Muscle of leg (tissue), 11 donors: ENCODE measurements around the gene TES. TPM values are rescaled to one million over a fixed set of nuclear protein-coding genes. Genes with fewer than 3 reads are reported as not detected.

Source experiments
- DNase-seq: peaks from one replicate; pipeline ENCODE4 v3.0.0; 2013
- H3K27ac ChIP-seq: one replicate; pipeline ENCODE4 v1.5.1; 2013; ENCODE audit warnings: mild to moderate bottlenecking, low read length, control low read depth
- H3K27me3 ChIP-seq: one replicate; pipeline ENCODE4 v1.6.1; 2013; ENCODE audit warnings: low read length; ENCODE audit not compliant: control insufficient read depth, insufficient read depth
- H3K36me3 ChIP-seq: one replicate; pipeline ENCODE4 v1.6.1; 2013; ENCODE audit warnings: low read length; ENCODE audit not compliant: control insufficient read depth, insufficient read depth
- H3K4me1 ChIP-seq: one replicate; pipeline ENCODE4 v1.6.1; 2013; ENCODE audit warnings: low read length; ENCODE audit not compliant: control insufficient read depth, insufficient read depth
- H3K4me3 ChIP-seq: one replicate; pipeline ENCODE4 v1.5.1; 2013; ENCODE audit warnings: low read length, control low read depth
- H3K9me3 ChIP-seq: replicated peaks from 2 replicates; pipeline ENCODE4 v1.6.1; 2013; ENCODE audit warnings: low read depth, low read length; ENCODE audit not compliant: control insufficient read depth
- WGBS: methylation state at CpG from one replicate; pipeline ENCODE4 v1.1.5; 2013; ENCODE audit warnings: missing lambda C conversion rate; ENCODE audit not compliant: insufficient coverage; 5-methylcytosine and 5-hydroxymethylcytosine counted together
- polyA plus RNA-seq, 8 donors: library from polyadenylated mRNA; unstranded; fragments of 120-200 nt; gene quantifications; one replicate each; pipeline versions ENCODE4 v1.2.1 to v1.2.3, GENCODE V29; 2013; ENCODE audit warnings: inconsistent platforms in 1 of 8, low replicate concordance in 1 of 8; ENCODE audit not compliant: insufficient read length in 8 of 8, insufficient read depth in 1 of 8
- total RNA-seq: library from RNA; stranded (reverse); fragments of 120-200 nt; gene quantifications from one replicate; pipeline ENCODE4 v1.2.4, GENCODE V29; 2013

Gene TES
- total and polyA plus RNA-seq, 9 donors: 15.6 to 36.7 (median 22.2) TPM

- no peaks in the 10 kb centered on the region for H3K9me3 ChIP-seq
- no peak overlapping the region for H3K27ac ChIP-seq
- peaks cover 3% of the 10 kb centered on the region for H3K27me3 ChIP-seq
- H3K4me3 ChIP-seq: no peak overlapping the region
- no peak for DNase-seq
- H3K4me1 ChIP-seq: no peaks in the 10 kb centered on the region
- no peaks in the 10 kb centered on the region for H3K36me3 ChIP-seq
- WGBS: no CpG with 5 or more reads among the region's 1 CpG
These were observed 1.4 kb upstream of the TES start for GRCh38 chr7:116208919-116209318.

- Histone ChIP-seq H3K27me3 (peaks cover 3% of the 10 kb centered on the region), H3K9me3 (no peaks in the 10 kb centered on the region), H3K4me3 (no peak overlapping the region), H3K27ac (no peak overlapping the region), H3K36me3 (no peaks in the 10 kb centered on the region), H3K4me1 (peaks cover 2% of the 10 kb centered on the region)
- WGBS: 94% methylated on average over 4 of the region's 6 CpGs
- DNase-seq: no peak
These were observed 723 bp upstream of the TES start for GRCh38 chr7:116209561-116210070.

DNA sequence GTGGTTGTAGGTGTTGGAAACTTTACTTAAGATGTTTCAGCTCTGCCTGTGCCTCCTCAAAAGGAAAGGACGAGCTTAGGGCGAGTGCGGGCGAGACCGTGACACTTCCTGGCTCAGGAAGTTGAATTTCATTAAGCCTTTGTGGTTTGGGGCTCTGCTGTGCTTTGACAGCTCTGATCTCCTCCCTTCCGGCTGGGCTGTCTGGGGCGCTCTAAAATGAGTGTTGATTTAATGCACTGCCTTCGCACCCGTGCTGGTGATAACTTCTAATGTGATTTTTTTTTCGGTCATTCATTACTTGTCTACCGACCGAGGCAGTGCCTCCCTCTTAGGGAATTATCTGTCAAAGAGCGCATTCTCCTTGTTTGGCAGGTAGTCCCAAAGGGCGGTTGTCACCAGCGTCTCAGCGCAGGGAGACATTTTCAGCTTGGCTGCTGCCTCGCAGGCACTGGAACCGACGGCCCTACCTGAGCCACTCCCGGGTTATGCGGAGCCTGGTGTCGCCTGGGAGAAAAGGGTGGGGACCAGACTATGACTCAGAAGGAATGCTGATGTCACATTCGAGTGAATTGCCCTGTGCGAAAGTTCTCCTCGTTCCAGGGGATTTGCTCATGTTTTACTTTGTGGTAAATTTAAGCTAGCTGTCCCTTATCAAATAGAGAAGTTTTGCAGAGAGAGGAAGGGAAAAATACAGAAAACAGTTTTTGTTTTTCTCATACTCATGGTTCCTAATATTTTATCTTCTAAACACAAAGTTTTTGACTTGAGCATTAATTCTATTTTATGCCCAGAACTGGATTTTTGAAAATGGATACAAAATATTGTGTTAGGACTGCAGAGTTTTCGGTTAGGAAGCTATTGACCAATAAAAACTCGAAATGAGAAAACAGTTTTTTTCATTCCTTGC lies 920 bp downstream of the TES start:
- Histone ChIP-seq H3K36me3 (no peaks in the 10 kb centered on the region), H3K4me1 (peaks cover 2% of the 10 kb centered on the region), H3K27ac (peak overlapping the region; percentile 91), H3K4me3 (peak overlapping the region; percentile 77), H3K27me3 (peaks cover 3% of the 10 kb centered on the region), H3K9me3 (no peaks in the 10 kb centered on the region)
- peak; percentile 92 for DNase-seq
- 2% methylated on average over 23 of the region's 27 CpGs for WGBS

GRCh38 chr7:116211913-116212596 lies 1.7 kb downstream of the TES start:
- Histone ChIP-seq H3K4me1 (peaks cover 2% of the 10 kb centered on the region), H3K9me3 (no peaks in the 10 kb centered on the region), H3K36me3 (no peaks in the 10 kb centered on the region), H3K27me3 (peaks cover 3% of the 10 kb centered on the region), H3K4me3 (no peak overlapping the region), H3K27ac (peak overlapping the region; percentile 91)
- no peak for DNase-seq
- 57% methylated on average over 3 of the region's 7 CpGs for WGBS

GRCh38 chr7:116212869-116213268 lies 2.5 kb downstream of the TES start:
- Histone ChIP-seq H3K36me3 (no peaks in the 10 kb centered on the region), H3K27ac (peak overlapping the region; percentile 91), H3K27me3 (peaks cover 3% of the 10 kb centered on the region), H3K9me3 (no peaks in the 10 kb centered on the region), H3K4me1 (peaks cover 2% of the 10 kb centered on the region), H3K4me3 (no peak overlapping the region)
- DNase-seq: peak; percentile 37
- 60% methylated on average over 1 of the region's 4 CpGs for WGBS

DNA sequence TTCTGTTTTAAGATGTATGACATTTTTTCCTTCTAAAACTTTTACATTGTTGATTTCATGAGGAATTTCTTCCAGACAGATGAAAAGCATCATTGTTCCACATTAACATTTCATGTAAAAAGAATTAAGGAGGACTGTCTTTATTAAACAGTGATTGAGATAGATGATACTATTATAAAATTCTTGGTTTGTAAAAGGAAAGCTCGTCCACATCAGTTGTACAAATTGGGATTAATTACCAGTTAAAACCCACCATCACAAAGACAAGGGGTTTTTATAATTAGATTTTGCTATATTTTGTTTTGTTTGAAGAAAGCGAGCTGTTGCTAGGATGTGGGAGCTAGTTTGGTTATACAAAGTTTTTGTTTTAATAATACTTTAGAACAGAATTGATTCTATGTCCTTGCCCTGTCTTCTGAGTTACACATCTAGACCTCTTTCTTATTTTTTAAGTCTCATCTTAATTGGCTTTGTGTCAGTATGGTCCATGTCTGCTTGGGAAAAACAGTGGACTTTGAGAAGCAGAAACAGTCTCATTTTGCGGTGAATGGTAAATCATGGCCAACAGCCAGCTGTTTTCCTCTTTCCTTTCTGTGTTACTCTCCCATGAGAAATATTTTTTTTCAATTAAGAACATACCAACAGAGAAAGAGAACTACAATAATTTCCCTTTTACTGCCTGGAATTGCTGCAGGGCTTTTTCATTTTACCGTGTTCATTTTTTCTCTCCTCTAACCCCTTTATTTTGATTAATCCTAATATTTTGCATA lies 3.2 kb downstream of the TES start:
- WGBS: no CpG with 5 or more reads among the region's 4 CpGs
- no peaks in the 10 kb centered on the region for H3K36me3 ChIP-seq
- no peaks in the 10 kb centered on the region for H3K9me3 ChIP-seq
- peak; percentile 88 for DNase-seq
- H3K4me3 ChIP-seq: no peak overlapping the region
- H3K27me3 ChIP-seq: peaks cover 3% of the 10 kb centered on the region
- peak overlapping the region; percentile 91 for H3K27ac ChIP-seq
- H3K4me1 ChIP-seq: peaks cover 2% of the 10 kb centered on the region

- Histone ChIP-seq H3K27me3 (peaks cover 3% of the 10 kb centered on the region), H3K4me3 (no peak overlapping the region), H3K36me3 (no peaks in the 10 kb centered on the region), H3K27ac (no peak overlapping the region), H3K4me1 (peaks cover 2% of the 10 kb centered on the region), H3K9me3 (no peaks in the 10 kb centered on the region)
- no CpG with 5 or more reads among the region's 3 CpGs for WGBS
- DNase-seq: no peak
These were observed 4.6 kb downstream of the TES start for GRCh38 chr7:116214921-116215320.

- Histone ChIP-seq H3K4me1 (peaks cover 2% of the 10 kb centered on the region), H3K36me3 (no peaks in the 10 kb centered on the region), H3K9me3 (no peaks in the 10 kb centered on the region), H3K27ac (no peak overlapping the region), H3K27me3 (peaks cover 2% of the 10 kb centered on the region), H3K4me3 (no peak overlapping the region)
- WGBS: no CpG with 5 or more reads among the region's 2 CpGs
- DNase-seq: no peak
These were observed 5.2 kb downstream of the TES start for GRCh38 chr7:116215551-116215950.

GRCh38 chr7:116216956-116217571 lies 6.7 kb downstream of the TES start:
- Histone ChIP-seq H3K36me3 (no peaks in the 10 kb centered on the region), H3K27me3 (no peaks in the 10 kb centered on the region), H3K4me3 (no peak overlapping the region), H3K27ac (no peak overlapping the region), H3K4me1 (peaks cover 2% of the 10 kb centered on the region), H3K9me3 (no peaks in the 10 kb centered on the region)
- WGBS: 62% methylated on average over 2 of the region's 3 CpGs
- no peak for DNase-seq
